H9 (cell line): ENCODE results near the gene PDZD2. TPM values are rescaled to one million over a fixed set of nuclear protein-coding genes. Genes with fewer than 3 reads are reported as not detected.

ENCODE experiments used
- DNase-seq: peaks from one replicate; pipeline ENCODE4 v3.0.0-alpha.2; 2017
- H2AFZ ChIP-seq: one replicate; pipeline ENCODE4 v1.6.1; 2013; ENCODE audit warnings: mild to moderate bottlenecking, low read length, control low read depth, moderate library complexity
- H2AK5ac ChIP-seq: 2 replicates; pipeline ENCODE4 v1.6.1; 2013; ENCODE audit warnings: low read length, control low read depth, mixed read lengths; ENCODE audit not compliant: insufficient read length
- H2BK120ac ChIP-seq: one replicate; pipeline ENCODE4 v1.6.1; 2013; ENCODE audit warnings: low read depth, mild to moderate bottlenecking, low read length, control low read depth, inconsistent platforms; ENCODE audit not compliant: poor library complexity, severe bottlenecking
- H2BK12ac ChIP-seq: 2 replicates; pipeline ENCODE4 v1.6.1; 2013; ENCODE audit warnings: low read length, control low read depth, mixed read lengths, low read depth; ENCODE audit not compliant: insufficient read length
- H2BK15ac ChIP-seq: 2 replicates; pipeline ENCODE4 v1.6.1; 2013; ENCODE audit warnings: low read depth, low read length, control low read depth
- H2BK20ac ChIP-seq: one replicate; pipeline ENCODE4 v1.6.1; 2013; ENCODE audit warnings: low read depth, mild to moderate bottlenecking, low read length, control low read depth, inconsistent platforms; ENCODE audit not compliant: poor library complexity, severe bottlenecking
- H2BK5ac ChIP-seq: 2 replicates; pipeline ENCODE4 v1.6.1; 2013; ENCODE audit warnings: low read length, control low read depth, mixed read lengths; ENCODE audit not compliant: insufficient read length
- H3K14ac ChIP-seq: 2 replicates; pipeline ENCODE4 v1.6.1; 2013; ENCODE audit warnings: low read length, control low read depth; ENCODE audit not compliant: insufficient read depth
- H3K18ac ChIP-seq: 2 replicates; pipeline ENCODE4 v1.6.1; 2013; ENCODE audit warnings: low read depth, mild to moderate bottlenecking, mixed read lengths, low read length, control low read depth; ENCODE audit not compliant: insufficient read length
- H3K23ac ChIP-seq: 2 replicates; pipeline ENCODE4 v1.6.1; 2013; ENCODE audit warnings: low read length, control low read depth, mixed read lengths, low read depth; ENCODE audit not compliant: insufficient read length
- H3K23me2 ChIP-seq: 2 replicates; pipeline ENCODE4 v1.6.1; 2013; ENCODE audit warnings: low read depth, mild to moderate bottlenecking, mixed read lengths, low read length, control low read depth; ENCODE audit not compliant: insufficient read length, poor library complexity, severe bottlenecking
- H3K27ac ChIP-seq: 2 replicates; pipeline ENCODE4 v1.5.1; 2013; ENCODE audit warnings: low read length, control low read depth, mixed read lengths, low read depth; ENCODE audit not compliant: insufficient read length
- H3K27me3 ChIP-seq: 2 replicates; pipeline ENCODE4 v1.6.1; 2013; ENCODE audit warnings: low read length, control low read depth, inconsistent platforms; ENCODE audit not compliant: insufficient read depth
- H3K4ac ChIP-seq: 2 replicates; pipeline ENCODE4 v1.6.1; 2013; ENCODE audit warnings: low read depth, mild to moderate bottlenecking, control low read depth, inconsistent platforms, low read length, moderate library complexity
- H3K4me1 ChIP-seq: 2 replicates; pipeline ENCODE4 v1.6.1; 2013; ENCODE audit warnings: low read length, control low read depth, inconsistent platforms; ENCODE audit not compliant: insufficient read depth
- H3K4me2 ChIP-seq: 2 replicates; pipeline ENCODE4 v1.6.1; 2013; ENCODE audit warnings: low read length, control low read depth, mixed read lengths; ENCODE audit not compliant: insufficient read length, insufficient read depth
- H3K56ac ChIP-seq: 2 replicates; pipeline ENCODE4 v1.6.1; 2013; ENCODE audit warnings: low read depth, mild to moderate bottlenecking, mixed read lengths, low read length, control low read depth; ENCODE audit not compliant: insufficient read length
- H3K79me1 ChIP-seq: 2 replicates; pipeline ENCODE4 v1.6.1; 2013; ENCODE audit warnings: low read depth, mild to moderate bottlenecking, moderate library complexity, low read length, control low read depth, inconsistent platforms; ENCODE audit not compliant: insufficient read depth, poor library complexity, severe bottlenecking
- H3K79me2 ChIP-seq: 2 replicates; pipeline ENCODE4 v1.6.1; 2013; ENCODE audit warnings: low read length, control low read depth, inconsistent platforms; ENCODE audit not compliant: insufficient read depth
- H3K9ac ChIP-seq: 2 replicates; pipeline ENCODE4 v1.6.1; 2013; ENCODE audit warnings: low read length, control low read depth, mixed read lengths; ENCODE audit not compliant: insufficient read length; ENCODE audit errors: extremely low read depth
- H3K9me3 ChIP-seq: one replicate; pipeline ENCODE4 v1.6.1; 2013; ENCODE audit warnings: low read depth, low read length, inconsistent platforms; ENCODE audit not compliant: control insufficient read depth
- H3T11ph ChIP-seq: one replicate; pipeline ENCODE4 v1.6.1; 2013; ENCODE audit warnings: mild to moderate bottlenecking, low read length, control low read depth, inconsistent platforms
- H4K20me1 ChIP-seq: one replicate; pipeline ENCODE4 v1.6.1; 2013; ENCODE audit not compliant: control insufficient read depth, insufficient read length, insufficient read depth
- H4K5ac ChIP-seq: 2 replicates; pipeline ENCODE4 v1.6.1; 2013; ENCODE audit warnings: low read depth, mild to moderate bottlenecking, mixed read lengths, low read length, control low read depth; ENCODE audit not compliant: insufficient read length
- H4K8ac ChIP-seq: replicated peaks from 2 replicates; pipeline ENCODE4 v1.6.1; 2013; ENCODE audit warnings: low read length, control low read depth, mixed read lengths, low read depth; ENCODE audit not compliant: insufficient read length
- H4K91ac ChIP-seq: 2 replicates; pipeline ENCODE4 v1.6.1; 2013; ENCODE audit warnings: low read depth, mild to moderate bottlenecking, moderate library complexity, mixed read lengths, low read length, control low read depth; ENCODE audit not compliant: insufficient read length
- H3K27ac Mint-ChIP-seq, 3 experiments: 2 replicates in 2 of 3; 3 replicates in 1 of 3; pipeline ENCODE4 v1.8.0; 2020 to 2021; ENCODE audit warnings: mixed read lengths in 3 of 3, mild to moderate bottlenecking in 1 of 3, moderate library complexity in 1 of 3
- H3K27me3 Mint-ChIP-seq: 2 replicates; pipeline ENCODE4 v1.8.0; 2021; ENCODE audit warnings: low read depth, mild to moderate bottlenecking, moderate library complexity, mixed read lengths
- H3K36me3 Mint-ChIP-seq, 3 experiments: 2 replicates in 2 of 3; 3 replicates in 1 of 3; pipeline ENCODE4 v1.8.0; 2020 to 2021; ENCODE audit warnings: low read depth in 3 of 3, mixed read lengths in 3 of 3; ENCODE audit not compliant: insufficient read depth in 1 of 3
- H3K4me1 Mint-ChIP-seq, 2 experiments: 2 replicates each; pipeline ENCODE4 v1.8.0; 2020; ENCODE audit warnings: mixed read lengths in 2 of 2
- H3K4me3 Mint-ChIP-seq, 2 experiments: 2 replicates in 1 of 2; 3 replicates in 1 of 2; pipeline ENCODE4 v1.8.0; 2020 to 2021; ENCODE audit warnings: mild to moderate bottlenecking in 2 of 2, mixed read lengths in 2 of 2, moderate library complexity in 1 of 2
- H3K9me3 Mint-ChIP-seq, 2 experiments: 2 replicates in 1 of 2; 3 replicates in 1 of 2; pipeline ENCODE4 v1.8.0; 2020; ENCODE audit warnings: mild to moderate bottlenecking in 2 of 2, mixed read lengths in 2 of 2, moderate library complexity in 1 of 2
- CTCF ChIP-seq: fragments of 200-600 bp; sonication (generic); conservative IDR thresholded peaks from 3 replicates; pipeline ENCODE4 v1.8.0; 2021; ENCODE audit warnings: antibody characterized with exemption, mild to moderate bottlenecking
- WGBS: extraction: QIAGEN DNeasy Blood & Tissue Kit; methylation state at CpG from one replicate; pipeline ENCODE4 v1.1.7; 2013; ENCODE audit warnings: missing lambda C conversion rate, low lambda C conversion rate, mixed read lengths; ENCODE audit not compliant: insufficient read length; ENCODE audit errors: extremely low coverage; 5-methylcytosine and 5-hydroxymethylcytosine counted together
- total RNA-seq: library from RNA; stranded (reverse); gene quantifications from 2 replicates; pipeline ENCODE4 v1.2.1, GENCODE V29; 2021

PDZD2 gene
- total RNA-seq, 1 experiment from 2014 or later: 9.9 TPM

GRCh38 chr5:31794009-31794408 lies 155.1 kb downstream of the PDZD2 start:
- no peaks in the 10 kb centered on the region for H3K9me3 ChIP-seq
- Mint-ChIP-seq H3K27me3 (no peaks in the 10 kb centered on the region), H3K27ac (no peak overlapping the region), H3K9me3 (no peaks in the 10 kb centered on the region; a peak in 1 of 5 replicates), H3K36me3 (no peaks in the 10 kb centered on the region), H3K4me1 (peaks cover 3 to 4% of the 10 kb centered on the region in 2 experiments; a peak in 1 of 4 replicates), H3K4me3 (no peak overlapping the region)
- H3K79me2 ChIP-seq: no peaks in the 10 kb centered on the region
- no peak overlapping the region for H4K91ac ChIP-seq
- H3K4me1 ChIP-seq: no peaks in the 10 kb centered on the region; the same call in 1 of the 2 replicates
- no peak overlapping the region for H2BK120ac ChIP-seq
- no peak overlapping the region for H3K14ac ChIP-seq
- no peak overlapping the region for H3K18ac ChIP-seq
- no CpG with 5 or more reads among the region's 2 CpGs for WGBS
- H3T11ph ChIP-seq: no peak overlapping the region
- H3K27me3 ChIP-seq: no peaks in the 10 kb centered on the region
- H3K23me2 ChIP-seq: no peaks in the 10 kb centered on the region
- no peaks in the 10 kb centered on the region for H4K20me1 ChIP-seq
- no peak overlapping the region for H2BK5ac ChIP-seq
- H2BK20ac ChIP-seq: no peak overlapping the region
- no peak overlapping the region for H3K4me2 ChIP-seq
- no peak overlapping the region for H4K8ac ChIP-seq
- H2AK5ac ChIP-seq: no peak overlapping the region
- H3K79me1 ChIP-seq: no peaks in the 10 kb centered on the region
- no peak overlapping the region for H3K9ac ChIP-seq
- no peak overlapping the region for H2BK12ac ChIP-seq
- H2AFZ ChIP-seq: no peak overlapping the region
- H4K5ac ChIP-seq: no peak overlapping the region
- no peak for DNase-seq
- no peak overlapping the region for H3K56ac ChIP-seq
- no peak for TF ChIP-seq CTCF
- no peak overlapping the region for H3K27ac ChIP-seq
- H3K23ac ChIP-seq: no peak overlapping the region
- H2BK15ac ChIP-seq: no peak overlapping the region
- no peak overlapping the region for H3K4ac ChIP-seq
